A172 (cell line): ENCODE results near the gene YKT6. TPM values are rescaled to one million over a fixed set of nuclear protein-coding genes. Genes with fewer than 3 reads are reported as not detected.
"Not testable (repeated sequence)": the region's sequence is repeated elsewhere in the genome, so short reads cannot be mapped to it uniquely, and the experiment has no call there.

ENCODE experiments used
- DNase-seq: peaks from one replicate; pipeline ENCODE4 v3.0.0-alpha.2; 2015; ENCODE audit warnings: low spot score
- total RNA-seq: library from RNA; depleted of rRNA; stranded (reverse); fragments of >200 nt; shearing (Covaris generic); gene quantifications from 2 replicates; pipeline ENCODE4 v1.2.3, GENCODE V29; 2014

YKT6 gene
- total RNA-seq, 1 experiment from 2014 or later = 133 TPM

DNA sequence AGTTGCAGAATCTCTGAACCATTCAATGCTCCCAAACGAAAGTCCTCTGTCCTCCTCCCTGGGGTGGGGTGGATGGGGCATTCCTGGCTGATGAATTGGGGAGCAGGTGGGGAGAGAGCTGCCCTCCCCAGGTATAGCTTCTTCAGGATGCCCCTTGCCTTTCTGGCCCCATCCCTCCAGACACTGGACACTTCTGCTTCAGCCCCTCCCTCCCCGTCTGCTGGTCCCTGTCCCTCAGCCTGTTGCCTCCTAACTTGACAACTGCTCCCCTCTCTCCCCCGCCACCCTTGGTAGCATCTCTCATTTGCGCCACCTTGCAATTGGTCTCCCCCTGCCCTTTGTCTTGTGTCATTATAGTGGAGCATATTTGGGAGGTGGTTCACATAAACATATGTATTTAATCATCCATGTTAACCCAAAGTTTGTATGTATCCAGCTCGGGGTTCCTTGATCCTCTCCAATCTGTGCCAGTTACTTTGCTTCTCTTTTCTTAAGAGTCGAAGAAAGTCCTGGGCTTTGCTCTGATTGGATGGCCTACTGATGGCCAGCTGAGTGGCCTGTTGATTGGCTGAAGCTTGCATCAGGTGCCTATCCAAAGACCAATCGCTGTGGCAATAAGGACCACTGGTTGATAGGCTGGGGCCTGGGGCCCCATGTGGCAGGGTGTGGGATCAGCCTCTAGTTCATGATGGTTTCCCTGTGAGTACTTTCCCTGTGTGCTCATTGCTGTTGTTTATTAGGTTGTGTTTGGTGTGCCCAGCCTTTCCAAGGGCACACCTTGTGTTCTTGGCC lies 7.6 kb upstream of the YKT6 start:
- DNase-seq = no peak

- peak; percentile 65 for DNase-seq
Measured at GRCh38 chr7:44194069-44194468, 6.7 kb upstream of the YKT6 start.

- DNase-seq = no peak
Measured at GRCh38 chr7:44194562-44195145, 6.1 kb upstream of the YKT6 start.

- no peak for DNase-seq
Measured at GRCh38 chr7:44195889-44196288, 4.9 kb upstream of the YKT6 start.

GRCh38 chr7:44196450-44196872 lies 4.3 kb upstream of the YKT6 start:
- peak; percentile 73 for DNase-seq

GRCh38 chr7:44197474-44197873 lies 3.3 kb upstream of the YKT6 start:
- no peak for DNase-seq

- DNase-seq = not testable (repeated sequence)
Measured at GRCh38 chr7:44200163-44200562, 615 bp upstream of the YKT6 start.

GRCh38 chr7:44201813-44202212 lies 1.0 kb downstream of the YKT6 start:
- no peak for DNase-seq

- DNase-seq = no peak
Measured at GRCh38 chr7:44206008-44206407, 5.2 kb downstream of the YKT6 start.

DNA sequence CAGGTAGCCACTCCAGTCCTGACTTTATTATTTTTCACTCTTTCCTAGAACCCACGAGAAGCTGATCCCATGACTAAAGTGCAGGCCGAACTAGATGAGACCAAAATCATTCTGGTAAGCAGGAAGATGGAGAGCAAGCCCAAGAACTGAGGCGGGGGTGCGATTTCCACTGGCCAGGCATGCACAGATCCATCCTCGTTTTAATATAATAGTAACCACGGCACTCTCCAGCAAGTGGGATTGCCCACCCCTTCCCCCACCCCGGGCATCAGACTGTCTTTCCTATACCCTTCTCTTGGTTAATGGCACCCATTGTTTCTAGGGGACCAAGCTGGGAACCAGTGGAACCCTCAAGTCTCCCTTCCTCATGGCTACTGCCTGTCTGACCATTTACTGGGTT lies 7.3 kb downstream of the YKT6 start:
- no peak for DNase-seq

DNA sequence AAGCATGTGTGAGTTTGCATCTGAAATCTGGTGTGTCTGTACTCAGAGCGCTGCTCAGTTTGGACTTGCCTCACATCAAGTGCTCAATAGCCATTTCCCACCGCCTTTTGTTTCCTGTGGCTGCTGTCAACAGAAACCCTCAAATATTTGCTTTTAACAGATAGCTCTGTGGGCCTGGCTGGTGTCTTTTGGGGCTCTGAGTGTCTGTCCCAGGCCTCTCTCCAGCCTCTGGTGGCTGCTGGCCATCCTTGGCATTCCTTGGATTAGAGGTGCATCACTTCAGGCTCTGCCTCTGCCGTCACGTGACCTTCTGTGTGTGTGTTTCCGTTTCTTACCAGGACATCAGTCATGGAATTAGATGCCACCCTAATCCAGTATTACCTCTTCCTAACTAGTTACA lies 9.3 kb downstream of the YKT6 start:
- no peak for DNase-seq

- DNase-seq = no peak
Measured at GRCh38 chr7:44211126-44211675, 10.4 kb downstream of the YKT6 start.

DNA sequence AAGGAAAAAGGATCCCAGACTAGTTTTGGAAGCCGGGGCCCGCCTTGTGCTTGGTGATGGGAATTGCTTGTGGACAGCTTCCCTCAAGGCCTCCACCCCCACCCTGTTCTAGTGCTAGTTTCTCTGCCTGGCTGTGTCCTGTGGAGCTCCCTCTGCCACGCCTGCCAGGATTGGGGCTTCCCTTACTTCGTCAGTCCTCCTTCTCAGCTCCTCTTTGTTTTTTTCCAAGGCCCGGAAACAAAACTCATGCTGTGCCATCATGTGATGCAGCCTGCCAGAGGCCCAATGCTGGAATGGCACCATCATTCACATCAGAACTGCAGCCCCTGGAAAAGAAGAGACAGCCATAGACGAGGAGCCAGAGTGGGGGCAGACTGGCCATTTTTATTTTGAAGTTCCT lies 11.2 kb downstream of the YKT6 start:
- DNase-seq = no peak

DNA sequence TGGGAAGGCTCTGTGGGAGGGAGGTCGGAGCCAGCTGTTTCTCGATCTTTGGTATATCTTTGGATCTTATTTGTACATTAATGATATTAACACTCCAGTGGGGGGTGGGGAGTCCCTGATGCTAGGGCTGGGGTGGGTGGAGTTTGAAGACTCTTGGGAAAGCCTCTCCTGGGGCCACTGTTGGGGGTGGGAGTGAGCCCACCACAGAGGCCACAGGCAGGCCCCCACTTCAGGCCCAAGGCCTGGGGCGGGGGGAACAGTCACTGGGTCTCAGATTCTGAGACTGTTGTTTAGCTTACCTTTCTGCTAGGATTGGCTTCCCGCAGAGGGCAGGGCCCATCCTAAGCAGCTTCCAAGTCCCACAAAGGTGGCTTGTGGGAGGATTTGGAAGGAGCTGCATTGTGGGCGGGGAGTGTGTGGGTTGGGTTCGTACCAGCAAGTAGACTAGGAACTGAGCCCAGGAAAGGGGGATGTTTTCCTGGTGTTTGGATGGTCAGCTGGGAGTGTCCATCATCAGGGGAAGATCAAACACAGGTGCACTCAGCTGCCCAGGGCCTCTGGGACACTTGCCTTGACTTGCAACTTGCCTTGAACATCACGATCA lies 11.9 kb downstream of the YKT6 start:
- no peak for DNase-seq

GRCh38 chr7:44213206-44213876 lies 12.6 kb downstream of the YKT6 start:
- no peak for DNase-seq

- no peak for DNase-seq
Measured at GRCh38 chr7:44213877-44214388, 13.2 kb downstream of the YKT6 start.

- DNase-seq = no peak
Measured at GRCh38 chr7:44215531-44215930, 14.8 kb downstream of the YKT6 start.

DNA sequence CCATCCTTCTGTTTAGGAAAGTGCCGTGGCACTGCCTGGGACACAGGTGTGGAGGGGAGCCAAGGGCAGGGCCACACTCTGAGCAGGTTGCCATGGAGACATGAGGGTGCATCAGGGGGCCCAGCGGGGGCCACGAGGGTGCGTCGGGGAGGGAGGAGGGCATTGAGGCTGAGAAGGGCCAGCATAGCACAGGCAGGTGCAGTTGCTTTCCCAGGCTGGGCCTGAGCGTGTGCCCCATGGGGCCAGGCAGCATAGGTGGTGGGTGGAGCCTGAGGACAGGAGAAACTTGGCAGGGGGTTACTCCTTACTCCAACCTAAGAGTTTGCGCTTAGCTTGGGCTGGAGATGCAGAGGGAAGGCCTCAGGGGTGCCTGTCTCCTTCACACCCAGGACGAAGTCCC lies 15.2 kb downstream of the YKT6 start:
- no peak for DNase-seq

GRCh38 chr7:44216521-44217222 lies 15.9 kb downstream of the YKT6 start:
- no peak for DNase-seq

GRCh38 chr7:44217223-44217714 lies 16.5 kb downstream of the YKT6 start:
- DNase-seq = no peak

- no peak for DNase-seq
Measured at GRCh38 chr7:44217852-44218402, 17.1 kb downstream of the YKT6 start.
